Activated CD8-positive, alpha-beta T cell treated with anti-CD3 and anti-CD28 coated beads for 36 hours (primary cell): ENCODE data around the gene LANCL2. TPM values are rescaled to one million over a fixed set of nuclear protein-coding genes. Genes with fewer than 3 reads are reported as not detected.
A peak's percentile ranks its signal among the peaks of the same experiment; 100 is the strongest.
"Not testable (repeated sequence)": the region's sequence is repeated elsewhere in the genome, so short reads cannot be mapped to it uniquely, and the experiment has no call there.

Source experiments
- ATAC-seq: fragments of 200-7000 bp; cut with Tn5 transposase; one replicate; pipeline ENCODE4 v1.10.0; 2021; ENCODE audit warnings: mild to moderate bottlenecking, moderate library complexity
- CTCF ChIA-PET: fragments of 350-600 bp; sonication (Branson Sonifier 250); formaldehyde crosslinking; loops from one replicate; lab custom pipeline; 2021; ENCODE audit warnings: antibody characterized with exemption; lab: Charles Lee
- POLR2A ChIA-PET: fragments of 350-600 bp; sonication (Branson Sonifier 250); formaldehyde crosslinking; loops from one replicate; lab custom pipeline; 2021; ENCODE audit warnings: antibody characterized with exemption; lab: Charles Lee
- DNase-seq: peaks from one replicate; pipeline ENCODE4 v3.0.0-alpha.2; 2020
- H3K27ac Mint-ChIP-seq: one replicate; pipeline ENCODE4 v1.8.0; 2021; ENCODE audit warnings: mild to moderate bottlenecking, mixed read lengths
- H3K27me3 Mint-ChIP-seq: one replicate; pipeline ENCODE4 v1.8.0; 2021; ENCODE audit warnings: mixed read lengths
- H3K36me3 Mint-ChIP-seq: one replicate; pipeline ENCODE4 v1.8.0; 2021; ENCODE audit warnings: low read depth, mixed read lengths
- H3K4me1 Mint-ChIP-seq: one replicate; pipeline ENCODE4 v1.8.0; 2021; ENCODE audit warnings: low read depth, mixed read lengths
- H3K4me3 Mint-ChIP-seq: one replicate; pipeline ENCODE4 v1.8.0; 2021; ENCODE audit warnings: mild to moderate bottlenecking, moderate library complexity, mixed read lengths
- H3K9me3 Mint-ChIP-seq: one replicate; pipeline ENCODE4 v1.8.0; 2021; ENCODE audit warnings: mixed read lengths
- CTCF ChIP-seq: fragments of 200-600 bp; IDR thresholded peaks from one replicate; pipeline ENCODE4 v1.8.0; 2022; ENCODE audit warnings: antibody characterized with exemption, mild to moderate bottlenecking
- intact Hi-C: fragments of 100-400 bp; cut with micrococcal nuclease; formaldehyde crosslinking; loops from one replicate; pipeline ENCODE4 v1.10.0; 2022
- total RNA-seq, 2 experiments: library from RNA; stranded (reverse); gene quantifications; one replicate each; pipeline ENCODE4 v1.2.3, GENCODE V29; 2021

The LANCL2 gene
- total RNA-seq, 2 experiments from 2014 or later = 10.7 to 10.8 TPM

- ChIA-PET CTCF (interaction anchor here (1.1 kb wide), 2 partner anchors 14 to 19 kb away, joined by 4 to 5 read pairs; no protein-coding TSS in a partner anchor), POLR2A (interaction anchor here (0.6 to 1.6 kb wide), 3 partner anchors 10 to 45 kb away, joined by 3 to 4 read pairs (median 3); no protein-coding TSS in a partner anchor)
- DNase-seq (no peak), ATAC-seq (no peak)
- TF ChIP-seq CTCF = no peak
- Mint-ChIP-seq H3K36me3 (peaks cover 4% of the 10 kb centered on the region), H3K4me1 (peaks cover 4% of the 10 kb centered on the region), H3K9me3 (no peaks in the 10 kb centered on the region), H3K27me3 (no peaks in the 10 kb centered on the region), H3K27ac (no peak overlapping the region), H3K4me3 (no peak overlapping the region)
- intact Hi-C loops = loop anchor here (5.0 kb wide), 1 partner anchor 51 kb away; no protein-coding TSS in a partner anchor
Measured at GRCh38 chr7:55396233-55396785, 31.2 kb downstream of the LANCL2 start.

DNA sequence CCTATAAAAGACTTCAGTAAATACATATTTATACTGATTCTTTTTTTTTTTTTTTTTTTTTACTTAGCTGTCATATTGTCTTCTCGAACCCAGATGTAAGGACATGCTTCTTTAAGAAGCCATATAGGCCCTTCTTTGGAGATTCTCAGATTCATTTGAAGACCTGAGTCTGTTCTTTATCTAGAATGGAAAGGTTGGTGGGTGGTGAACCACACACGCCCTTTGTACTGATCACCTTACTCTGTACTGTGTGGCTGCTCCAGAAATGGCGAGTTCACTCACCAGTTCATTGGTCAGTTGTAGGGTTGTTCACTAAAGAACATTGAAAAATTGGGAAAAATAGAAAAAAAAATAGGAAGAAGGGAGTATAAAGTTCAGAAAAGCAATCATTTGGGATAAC, 32.5 kb downstream of the LANCL2 start:
- no peak for TF ChIP-seq CTCF
- DNase-seq (peak; percentile 33), ATAC-seq (peak; percentile 20)
- POLR2A ChIA-PET = interaction anchor here (1.6 kb wide), 1 partner anchor 9 kb away, joined by 4 read pairs; no protein-coding TSS in a partner anchor
- H3K4me1 Mint-ChIP-seq = peaks cover 4% of the 10 kb centered on the region
- intact Hi-C loops = loop anchor here (5.0 kb wide), 1 partner anchor 50 kb away; no protein-coding TSS in a partner anchor
- H3K27me3 Mint-ChIP-seq = no peaks in the 10 kb centered on the region
- H3K4me3 Mint-ChIP-seq = no peak overlapping the region
- H3K27ac Mint-ChIP-seq = no peak overlapping the region
- peaks cover 4% of the 10 kb centered on the region for H3K36me3 Mint-ChIP-seq
- H3K9me3 Mint-ChIP-seq = no peaks in the 10 kb centered on the region
- CTCF ChIA-PET = no interaction called here

- TF ChIP-seq CTCF = no peak
- H3K4me3 Mint-ChIP-seq = no peak overlapping the region
- H3K27ac Mint-ChIP-seq = no peak overlapping the region
- peaks cover 4% of the 10 kb centered on the region for H3K4me1 Mint-ChIP-seq
- POLR2A ChIA-PET = interaction anchor here (1.2 kb wide), 1 partner anchor 108 kb away, joined by 3 read pairs; no protein-coding TSS in a partner anchor
- ATAC-seq = no peak
- peaks cover 6% of the 10 kb centered on the region for H3K36me3 Mint-ChIP-seq
- no peaks in the 10 kb centered on the region for H3K9me3 Mint-ChIP-seq
- intact Hi-C loops = no loop called here
- CTCF ChIA-PET = interaction anchor here (1.5 to 1.6 kb wide), 2 partner anchors 15 to 146 kb away, joined by 3 to 7 read pairs; no protein-coding TSS in a partner anchor
- DNase-seq = no peak
- no peaks in the 10 kb centered on the region for H3K27me3 Mint-ChIP-seq
Measured at GRCh38 chr7:55400191-55400590, 35.1 kb downstream of the LANCL2 start.

DNA sequence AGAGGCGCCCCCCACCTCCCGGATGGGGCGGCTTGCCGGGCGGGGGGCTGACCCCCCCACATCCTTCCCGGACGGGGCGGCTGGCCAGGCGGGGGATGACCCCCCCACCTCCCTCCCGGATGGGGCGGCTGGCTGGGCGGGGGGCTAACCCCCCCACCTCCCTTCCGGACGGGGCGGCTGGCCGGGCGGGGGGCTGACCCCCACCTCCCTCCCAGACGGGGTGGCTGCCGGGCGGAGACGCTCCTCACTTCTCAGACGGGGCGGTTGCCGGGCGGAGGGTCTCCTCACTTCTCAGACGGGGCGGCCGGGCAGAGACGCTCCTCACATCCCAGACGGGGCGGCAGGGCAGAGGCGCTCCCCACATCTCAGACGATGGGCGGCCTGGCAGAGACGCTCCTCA, 37.4 kb downstream of the LANCL2 start:
- H3K4me1 Mint-ChIP-seq, DNase-seq, POLR2A ChIA-PET, intact Hi-C loops, H3K9me3 Mint-ChIP-seq, CTCF ChIA-PET, H3K4me3 Mint-ChIP-seq, H3K27me3 Mint-ChIP-seq, ATAC-seq, H3K27ac Mint-ChIP-seq: not testable (repeated sequence)
- H3K36me3 Mint-ChIP-seq = peaks cover 11% of the 10 kb centered on the region

GRCh38 chr7:55405856-55406541, 40.9 kb downstream of the LANCL2 start:
- intact Hi-C loops = no loop called here
- ATAC-seq = no peak
- no peaks in the 10 kb centered on the region for H3K27me3 Mint-ChIP-seq
- ChIA-PET CTCF (interaction anchor here (1.7 kb wide), 1 partner anchor 10 kb away, joined by 5 read pairs; no protein-coding TSS in a partner anchor), POLR2A (interaction anchor here (1.7 kb wide), 1 partner anchor 9 kb away, joined by 4 read pairs; no protein-coding TSS in a partner anchor)
- H3K27ac Mint-ChIP-seq = no peak overlapping the region
- no peak overlapping the region for H3K4me3 Mint-ChIP-seq
- no peaks in the 10 kb centered on the region for H3K9me3 Mint-ChIP-seq
- no peaks in the 10 kb centered on the region for H3K4me1 Mint-ChIP-seq
- TF ChIP-seq CTCF = no peak
- DNase-seq = no peak
- H3K36me3 Mint-ChIP-seq = peaks cover 10% of the 10 kb centered on the region
